ENCODE data around the gene MALT1. TPM values are rescaled to one million over a fixed set of nuclear protein-coding genes. Genes with fewer than 3 reads are reported as not detected.
"Not testable (repeated sequence)": the region's sequence is repeated elsewhere in the genome, so short reads cannot be mapped to it uniquely, and the experiment has no call there.

The MALT1 gene
- total RNA-seq, 6 donors from 2014 or later: 17.1 to 29.3 (median 24.6) TPM

DNA sequence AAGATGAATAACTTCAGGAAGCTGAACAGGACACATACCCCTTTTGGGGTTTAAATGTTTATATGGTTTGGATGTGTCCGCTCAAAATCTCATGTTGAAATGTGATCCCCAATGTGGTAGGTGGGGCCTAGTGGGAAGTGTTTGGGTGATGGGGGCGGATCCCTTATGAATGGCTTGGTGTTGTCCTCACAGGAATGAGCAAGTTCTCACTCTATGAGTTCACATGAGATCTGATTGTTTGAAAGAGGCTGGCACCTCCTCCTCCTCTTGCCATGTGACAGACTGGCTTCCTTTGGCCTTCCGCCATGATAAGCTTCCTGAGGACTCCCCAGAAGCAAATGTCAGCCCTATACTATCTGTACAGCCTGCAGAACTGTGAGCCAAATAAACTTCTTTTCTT is 104.8 kb downstream of the MALT1 start:
- no peak overlapping the region for H3K4me3 ChIP-seq
- no peak overlapping the region for H3K27ac ChIP-seq
- 74 to 92% methylated on average over 3 of the region's 3 CpGs for WGBS, 2 donors
- DNase-seq (no peak), ATAC-seq (ENCODE audit: low FRiP score in 2 of 2) (no peak)
- H3K4me1 ChIP-seq: no peaks in the 10 kb centered on the region
- H3K36me3 ChIP-seq: no peaks in the 10 kb centered on the region
- no peaks in the 10 kb centered on the region for H3K27me3 ChIP-seq
- no peaks in the 10 kb centered on the region for H3K9me3 ChIP-seq
- TF ChIP-seq, protein P1, sequence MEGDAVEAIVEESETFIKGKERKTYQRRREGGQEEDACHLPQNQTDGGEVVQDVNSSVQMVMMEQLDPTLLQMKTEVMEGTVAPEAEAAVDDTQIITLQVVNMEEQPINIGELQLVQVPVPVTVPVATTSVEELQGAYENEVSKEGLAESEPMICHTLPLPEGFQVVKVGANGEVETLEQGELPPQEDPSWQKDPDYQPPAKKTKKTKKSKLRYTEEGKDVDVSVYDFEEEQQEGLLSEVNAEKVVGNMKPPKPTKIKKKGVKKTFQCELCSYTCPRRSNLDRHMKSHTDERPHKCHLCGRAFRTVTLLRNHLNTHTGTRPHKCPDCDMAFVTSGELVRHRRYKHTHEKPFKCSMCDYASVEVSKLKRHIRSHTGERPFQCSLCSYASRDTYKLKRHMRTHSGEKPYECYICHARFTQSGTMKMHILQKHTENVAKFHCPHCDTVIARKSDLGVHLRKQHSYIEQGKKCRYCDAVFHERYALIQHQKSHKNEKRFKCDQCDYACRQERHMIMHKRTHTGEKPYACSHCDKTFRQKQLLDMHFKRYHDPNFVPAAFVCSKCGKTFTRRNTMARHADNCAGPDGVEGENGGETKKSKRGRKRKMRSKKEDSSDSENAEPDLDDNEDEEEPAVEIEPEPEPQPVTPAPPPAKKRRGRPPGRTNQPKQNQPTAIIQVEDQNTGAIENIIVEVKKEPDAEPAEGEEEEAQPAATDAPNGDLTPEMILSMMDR (IDR thresholded peaks at IDR 0.05): no peak
- no peak for TF ChIP-seq POLR2A (IDR thresholded peaks at IDR 0.05)
- no peak for TF ChIP-seq EP300 (IDR thresholded peaks at IDR 0.05)
- TF ChIP-seq POLR2AphosphoS5 (IDR thresholded peaks at IDR 0.05): no peak

DNA sequence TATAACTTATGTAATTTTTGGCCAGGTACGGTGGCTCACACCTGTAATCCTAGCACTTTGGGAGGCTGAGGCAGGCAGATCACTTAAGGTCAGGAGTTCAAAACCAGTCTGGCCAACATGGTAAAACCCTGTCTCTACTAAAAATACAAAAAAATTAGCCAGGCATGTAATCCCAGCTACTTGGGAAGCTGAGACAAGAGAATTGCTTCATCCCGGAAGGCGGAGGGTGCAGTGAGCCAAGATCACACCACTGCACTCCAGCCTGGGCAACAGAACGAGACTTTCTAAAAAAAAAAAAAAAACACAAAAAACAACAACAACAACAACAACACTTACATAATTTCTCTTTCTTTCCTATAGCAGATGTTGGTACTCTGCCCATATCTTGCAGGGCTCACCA is 105.3 kb downstream of the MALT1 start:
- DNase-seq; H3K9me3 ChIP-seq; H3K36me3 ChIP-seq; H3K4me1 ChIP-seq; H3K27ac ChIP-seq; H3K27me3 ChIP-seq; H3K4me3 ChIP-seq; ATAC-seq (ENCODE audit: low FRiP score in 2 of 2): not testable (repeated sequence)
- WGBS, 2 donors: 60 to 73% methylated on average over 4 of the region's 4 CpGs

DNA sequence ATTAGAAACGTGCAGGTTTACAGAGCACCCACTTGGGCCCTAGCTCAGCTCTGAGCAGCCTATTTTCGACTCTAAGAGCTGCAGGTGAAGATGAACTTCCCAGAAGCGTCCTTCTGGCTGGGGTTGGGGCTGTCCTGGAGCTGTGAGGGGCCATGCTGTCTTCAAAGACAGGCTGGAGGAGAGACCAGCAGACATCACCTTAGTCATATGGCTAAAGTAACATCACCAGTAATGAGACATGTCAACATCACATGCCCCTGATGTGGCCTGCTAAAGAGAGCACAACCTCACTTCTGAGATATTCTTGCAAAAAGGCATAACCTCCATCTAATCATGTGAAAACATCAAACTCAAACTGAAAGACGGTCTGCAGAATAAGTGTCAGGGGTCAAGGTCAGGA is 106.2 kb downstream of the MALT1 start:
- Histone ChIP-seq H3K27ac (no peak overlapping the region), H3K36me3 (no peaks in the 10 kb centered on the region), H3K9me3 (no peaks in the 10 kb centered on the region), H3K4me3 (no peak overlapping the region), H3K27me3 (no peaks in the 10 kb centered on the region), H3K4me1 (no peaks in the 10 kb centered on the region)
- 71 to 84% methylated on average over 4 of the region's 4 CpGs for WGBS, 2 donors
- no peak for TF ChIP-seq POLR2AphosphoS5 (IDR thresholded peaks at IDR 0.05)
- TF ChIP-seq POLR2A (IDR thresholded peaks at IDR 0.05): no peak
- TF ChIP-seq EP300 (IDR thresholded peaks at IDR 0.05): no peak
- TF ChIP-seq, protein P1 (IDR thresholded peaks at IDR 0.05): no peak
- DNase-seq (no peak), ATAC-seq (ENCODE audit: low FRiP score in 2 of 2) (no peak)

DNA sequence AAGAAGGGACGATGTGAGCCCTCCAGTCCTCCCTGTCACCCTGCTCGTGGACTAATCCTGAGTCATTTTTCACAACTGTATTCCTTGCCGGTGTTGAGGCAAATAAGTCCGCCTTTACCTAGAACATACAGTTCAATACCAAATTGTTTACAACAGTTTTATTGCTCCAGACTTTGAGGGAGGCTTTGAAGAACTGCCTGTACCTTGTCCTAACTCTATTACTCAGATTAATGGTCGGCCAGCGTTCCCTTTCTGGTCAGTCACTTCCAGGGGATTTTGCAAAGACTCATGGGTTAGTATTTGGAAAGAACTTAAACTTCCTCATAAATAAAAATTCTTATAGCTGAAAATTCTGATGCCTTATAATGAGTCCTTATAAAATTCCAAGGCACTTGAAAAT is 108.3 kb downstream of the MALT1 start:
- ATAC-seq (ENCODE audit: low FRiP score in 2 of 2): no peak
- DNase-seq: no peak
- peaks cover 0 to 1% (median 0%) of the 10 kb centered on the region in 4 donors for H3K4me1 ChIP-seq
- H3K36me3 ChIP-seq: no peaks in the 10 kb centered on the region
- H3K4me3 ChIP-seq: no peak overlapping the region
- TF ChIP-seq POLR2A (IDR thresholded peaks at IDR 0.05): no peak
- TF ChIP-seq, protein P1 (IDR thresholded peaks at IDR 0.05): no peak
- no peak for TF ChIP-seq EP300 (IDR thresholded peaks at IDR 0.05)
- TF ChIP-seq POLR2AphosphoS5 (IDR thresholded peaks at IDR 0.05): no peak
- 81 to 84% methylated on average over 6 of the region's 6 CpGs for WGBS, 2 donors
- no peaks in the 10 kb centered on the region for H3K9me3 ChIP-seq
- peak overlapping the region in 1 of 4 donors; percentile 27 for H3K27ac ChIP-seq
- H3K27me3 ChIP-seq: no peaks in the 10 kb centered on the region

DNA sequence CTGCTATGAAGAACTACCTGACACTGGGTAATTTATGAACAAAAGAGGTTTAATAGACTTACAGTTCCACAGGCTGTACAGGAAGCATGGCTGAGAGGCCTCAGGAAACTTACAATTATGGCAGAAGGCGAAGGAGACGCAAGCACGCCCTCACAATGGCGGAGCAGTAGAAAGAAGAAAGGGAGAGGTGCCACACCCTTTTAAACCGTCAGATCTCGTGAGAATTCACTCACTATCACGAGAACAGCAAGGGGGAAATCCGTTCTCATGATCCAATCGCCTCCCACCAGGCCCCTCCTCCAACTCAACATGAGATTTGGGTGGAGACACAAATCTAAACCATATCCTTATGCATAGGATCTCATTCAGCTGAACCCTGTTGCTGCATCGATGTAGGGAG is 108.8 kb downstream of the MALT1 start:
- Histone ChIP-seq H3K36me3 (no peaks in the 10 kb centered on the region), H3K9me3 (no peaks in the 10 kb centered on the region), H3K4me1 (peaks cover 0 to 7% (median 4%) of the 10 kb centered on the region in 4 donors), H3K27ac (peak overlapping the region in 1 of 4 donors; percentile 27), H3K4me3 (no peak overlapping the region), H3K27me3 (no peaks in the 10 kb centered on the region)
- 76 to 84% methylated on average over 10 of the region's 10 CpGs for WGBS, 2 donors
- no peak for DNase-seq
- no peak for ATAC-seq (ENCODE audit: low FRiP score in 2 of 2)
- no peak for TF ChIP-seq EP300 (IDR thresholded peaks at IDR 0.05)
- no peak for TF ChIP-seq POLR2A (IDR thresholded peaks at IDR 0.05)
- no peak for TF ChIP-seq POLR2AphosphoS5 (IDR thresholded peaks at IDR 0.05)
- TF ChIP-seq, protein P1 (IDR thresholded peaks at IDR 0.05): no peak
